Kidney tubule cell (primary cell): ENCODE data around the gene BCAS3.

Experiments used
- DNase-seq: peaks from one replicate; pipeline ENCODE4 v3.0.0-alpha.2; 2018; ENCODE audit warnings: low spot score

The BCAS3 gene

DNA sequence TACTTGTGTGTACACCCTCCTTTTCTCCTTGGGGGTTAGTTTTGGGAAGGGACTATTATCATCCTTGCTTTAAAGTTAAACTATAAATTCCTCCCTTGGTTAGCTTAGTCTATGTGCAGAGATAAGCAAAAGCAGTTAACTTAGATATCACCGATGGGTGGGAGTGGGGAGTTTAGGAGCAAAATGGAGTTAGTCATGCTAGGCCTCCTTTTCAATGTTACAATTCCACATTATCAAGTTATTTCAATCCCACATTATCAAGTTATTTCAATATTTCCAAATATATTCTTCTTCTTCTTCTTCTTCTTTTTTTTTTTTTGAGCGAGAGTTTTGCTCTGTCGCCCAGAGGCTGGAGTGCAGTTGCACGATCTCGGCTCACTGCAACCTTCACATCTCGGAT is 1.7 kb upstream of the BCAS3 start:
- DNase-seq = no peak

- DNase-seq = no peak
Observed at GRCh38 chr17:60676758-60677307, 818 bp upstream of the BCAS3 start.

- DNase-seq = peak; percentile 8
Observed at GRCh38 chr17:60678118-60678444, 430 bp downstream of the BCAS3 start.

DNA sequence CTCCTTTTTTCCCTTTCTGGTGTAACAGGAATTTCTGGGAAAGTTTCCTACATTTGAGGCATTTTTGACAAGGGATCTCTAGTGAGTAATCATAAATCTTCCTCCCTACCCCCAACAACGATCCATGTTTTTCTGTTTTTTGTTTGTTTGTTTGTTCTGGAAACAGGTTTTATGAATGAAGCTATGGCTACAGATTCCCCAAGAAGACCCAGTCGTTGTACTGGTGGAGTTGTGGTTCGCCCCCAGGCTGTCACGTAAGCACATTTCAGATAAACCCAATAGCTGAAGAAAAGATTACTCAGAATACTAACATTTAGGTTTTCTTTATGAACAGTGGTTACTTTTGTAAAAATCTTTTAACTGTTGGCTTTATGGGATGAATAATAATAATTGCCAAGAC is 1.6 kb downstream of the BCAS3 start:
- no peak for DNase-seq

DNA sequence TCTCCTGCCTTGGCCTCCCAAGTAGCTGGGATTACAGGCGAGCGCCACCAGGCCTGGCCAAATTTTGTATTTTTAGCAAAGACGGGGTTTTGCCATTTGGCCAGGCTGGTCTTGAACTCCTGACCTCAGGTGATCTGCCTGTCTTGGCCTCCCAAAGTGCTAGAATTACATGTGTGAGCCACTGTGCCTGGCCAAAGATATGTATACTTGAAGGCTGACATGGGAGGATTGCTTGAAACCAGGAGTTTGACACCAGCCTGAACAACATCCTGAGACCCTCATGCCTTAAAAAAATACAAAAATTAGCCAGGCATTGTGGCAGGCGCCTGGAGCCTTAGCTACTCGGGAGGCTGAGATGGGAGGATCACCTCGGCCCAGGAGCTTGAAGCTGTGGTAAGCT is 3.1 kb downstream of the BCAS3 start:
- DNase-seq = no peak

DNA sequence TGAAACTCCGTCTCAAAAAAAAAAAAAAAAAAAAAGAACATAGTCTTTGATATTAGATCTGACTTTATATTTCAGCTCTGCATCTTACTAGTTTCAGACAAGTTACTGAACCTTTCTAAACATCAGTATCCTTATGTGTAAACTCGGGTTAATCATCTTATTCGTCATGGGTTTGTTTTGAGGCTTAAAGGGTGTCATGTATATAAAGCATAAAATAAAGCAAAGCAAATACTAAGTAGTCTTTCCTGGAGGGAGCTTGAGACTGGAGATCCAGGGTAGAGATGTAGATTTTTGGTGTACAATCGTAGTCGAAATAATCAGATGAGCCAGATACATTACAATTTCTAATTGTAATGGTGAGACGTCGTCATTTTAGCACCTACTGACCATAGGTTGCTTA is 7.8 kb downstream of the BCAS3 start:
- DNase-seq = no peak

- peak; percentile 9 for DNase-seq
Observed at GRCh38 chr17:60695960-60696359, 18.3 kb downstream of the BCAS3 start.

- no peak for DNase-seq
Observed at GRCh38 chr17:60699090-60699489, 21.4 kb downstream of the BCAS3 start.

- no peak for DNase-seq
Observed at GRCh38 chr17:60704170-60704569, 26.5 kb downstream of the BCAS3 start.

DNA sequence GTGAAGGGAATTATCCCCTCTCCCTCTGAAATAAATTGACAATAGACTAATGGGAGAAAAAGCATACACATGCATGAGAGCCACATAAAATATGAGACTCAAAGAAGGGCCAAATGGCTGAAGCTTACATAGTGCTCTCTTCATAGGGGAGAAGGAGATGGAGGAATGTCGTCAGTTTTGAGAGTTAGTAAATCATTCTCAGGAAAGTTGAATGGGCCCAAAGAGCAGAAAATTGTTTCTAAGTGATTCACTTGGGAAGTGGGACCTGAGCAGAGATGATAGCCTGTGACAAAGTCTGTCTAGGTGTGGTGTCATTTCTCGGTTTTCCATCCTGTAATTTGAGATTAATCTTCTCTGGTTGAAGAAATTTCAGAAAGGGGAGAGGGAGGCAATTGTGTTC is 35.0 kb downstream of the BCAS3 start:
- DNase-seq = peak; percentile 92

- DNase-seq = no peak
Observed at GRCh38 chr17:60713608-60714007, 36.0 kb downstream of the BCAS3 start.

- DNase-seq = no peak
Observed at GRCh38 chr17:60716766-60717165, 39.1 kb downstream of the BCAS3 start.

DNA sequence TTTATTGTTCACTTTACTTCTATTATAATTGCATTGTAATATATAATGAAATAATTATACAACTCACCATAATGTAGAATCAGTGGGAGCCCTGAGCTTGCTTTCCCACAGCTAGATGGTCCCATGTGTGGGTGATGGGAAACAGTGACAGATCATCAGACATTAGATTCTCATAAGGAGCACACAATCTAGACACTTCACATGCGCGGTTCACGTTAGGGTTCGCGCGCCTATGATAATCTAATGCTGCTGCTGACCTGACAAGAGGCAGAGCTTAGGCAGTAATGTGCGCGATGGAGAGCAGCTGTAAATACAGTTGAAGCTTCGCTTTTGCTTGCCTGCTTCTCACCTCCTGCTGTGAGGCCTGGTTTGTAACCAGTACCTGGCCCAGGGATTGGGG is 40.2 kb downstream of the BCAS3 start:
- no peak for DNase-seq

GRCh38 chr17:60720763-60721531 is 43.3 kb downstream of the BCAS3 start:
- peak; percentile 65 for DNase-seq

DNA sequence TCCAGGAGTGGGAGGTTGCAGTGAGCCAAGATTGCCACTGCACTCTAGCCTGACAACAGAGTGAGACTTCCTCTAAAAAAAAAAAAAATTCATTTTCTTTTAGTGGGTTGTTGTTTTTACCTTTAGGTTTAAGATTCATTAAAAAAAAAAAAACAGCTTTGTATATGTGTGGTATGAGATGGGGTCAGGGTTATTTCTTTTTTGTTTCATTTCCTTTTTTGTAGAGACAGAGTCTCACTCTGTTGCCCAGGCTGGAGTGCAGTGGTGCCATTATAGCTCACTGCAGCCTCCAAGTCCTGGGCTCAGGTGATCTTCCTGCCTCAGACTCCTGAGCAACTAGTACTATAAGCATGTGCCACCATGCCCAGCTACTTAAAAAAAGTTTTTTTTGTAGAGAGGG is 47.0 kb downstream of the BCAS3 start:
- no peak for DNase-seq

GRCh38 chr17:60729854-60730253 is 52.2 kb downstream of the BCAS3 start:
- peak; percentile 44 for DNase-seq

DNA sequence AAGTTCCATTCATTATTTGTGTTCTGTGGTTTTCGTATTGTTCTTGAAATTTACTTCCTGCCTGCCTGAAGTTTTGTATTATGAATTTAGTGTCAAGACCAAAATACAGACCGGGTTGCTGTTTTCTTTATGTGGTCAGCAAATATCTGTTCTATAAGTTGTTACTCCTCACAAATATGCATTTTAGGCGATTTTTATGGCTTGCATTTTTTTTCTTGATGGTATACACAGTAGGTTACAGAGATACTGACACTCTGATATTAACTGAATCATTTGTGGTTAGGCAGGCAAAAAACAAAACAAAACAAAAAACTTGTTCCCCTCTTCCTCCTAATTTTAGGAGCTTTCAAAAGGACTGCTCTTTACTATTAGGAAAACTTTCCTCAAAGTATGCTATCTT is 52.6 kb downstream of the BCAS3 start:
- DNase-seq = no peak

DNA sequence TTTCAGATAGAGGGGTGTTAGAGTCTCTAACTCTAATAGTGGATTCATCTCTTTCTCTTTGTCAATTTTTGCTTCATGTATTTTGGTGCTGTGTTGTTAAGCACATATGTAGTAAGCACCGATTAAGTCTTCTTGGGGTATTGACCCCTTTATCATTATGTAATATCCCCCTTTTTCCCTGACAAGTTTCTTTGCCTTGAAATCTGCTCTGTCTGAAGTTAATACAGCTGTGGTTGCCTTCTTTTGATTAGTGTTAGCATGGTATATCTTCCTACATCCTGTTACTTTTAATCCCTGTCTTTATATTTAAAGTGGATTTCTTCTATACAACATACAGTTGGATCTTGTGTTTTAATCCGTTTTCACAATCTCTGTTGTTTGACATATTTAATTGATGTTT is 60.6 kb downstream of the BCAS3 start:
- DNase-seq = no peak

DNA sequence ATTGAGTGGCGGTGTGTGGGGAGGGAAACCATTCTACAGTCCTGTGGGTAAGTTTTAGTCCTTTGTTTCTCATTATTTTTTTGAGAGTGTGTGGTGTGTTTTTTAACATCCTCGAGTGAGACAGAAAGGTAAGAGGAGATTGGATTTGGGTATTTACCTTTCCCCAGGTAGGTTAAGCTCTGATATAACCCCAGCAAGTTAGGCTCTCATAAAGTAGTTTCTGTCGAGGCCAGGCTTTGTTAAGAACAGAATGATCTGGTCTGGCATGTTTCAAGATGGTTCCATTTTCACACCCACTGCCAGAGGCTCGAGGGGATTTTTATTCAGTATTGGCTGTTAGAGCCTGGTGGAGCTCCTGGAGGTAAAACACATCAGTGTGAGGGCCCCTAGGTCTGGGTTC is 62.9 kb downstream of the BCAS3 start:
- DNase-seq = no peak

DNA sequence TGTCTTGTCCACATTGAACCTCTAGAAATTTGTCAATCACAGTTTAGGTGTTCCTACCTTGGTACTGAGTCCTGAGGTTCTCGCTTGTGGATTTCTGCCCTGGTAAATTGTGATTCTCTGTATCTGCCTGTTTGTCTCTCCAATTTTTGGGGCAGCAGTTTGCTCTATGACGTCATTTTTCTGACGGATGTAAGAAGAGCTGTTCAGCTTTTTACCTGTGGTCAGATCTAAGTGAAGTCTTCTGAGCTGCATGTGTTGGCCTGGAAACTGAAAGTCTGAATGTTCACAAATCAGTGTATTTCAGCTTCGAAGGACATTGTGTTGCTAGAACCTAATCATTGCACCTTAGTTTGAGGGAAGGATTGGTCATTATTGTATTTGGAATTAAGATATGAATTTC is 63.4 kb downstream of the BCAS3 start:
- DNase-seq = no peak

GRCh38 chr17:60743282-60743681 is 65.6 kb downstream of the BCAS3 start:
- no peak for DNase-seq

DNA sequence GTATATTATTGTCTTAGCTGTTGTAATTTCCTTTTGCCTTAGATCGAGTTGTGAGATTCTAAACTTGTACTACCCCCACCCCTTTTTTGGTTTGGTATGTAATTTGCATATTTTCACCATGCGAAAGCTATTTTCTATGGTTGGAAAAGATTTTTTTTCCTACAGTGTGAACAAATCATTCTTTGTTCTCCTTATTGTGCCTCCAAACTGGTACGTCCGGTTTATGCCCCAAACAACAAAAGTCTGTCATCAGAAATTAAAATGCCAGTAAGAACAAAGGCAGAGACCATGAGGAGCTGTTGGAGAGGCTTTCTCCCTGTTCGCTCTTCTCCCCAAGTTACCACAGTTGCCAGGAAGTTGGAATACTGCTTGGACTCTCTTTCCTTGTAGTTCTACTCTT is 66.1 kb downstream of the BCAS3 start:
- DNase-seq = peak; percentile 30

DNA sequence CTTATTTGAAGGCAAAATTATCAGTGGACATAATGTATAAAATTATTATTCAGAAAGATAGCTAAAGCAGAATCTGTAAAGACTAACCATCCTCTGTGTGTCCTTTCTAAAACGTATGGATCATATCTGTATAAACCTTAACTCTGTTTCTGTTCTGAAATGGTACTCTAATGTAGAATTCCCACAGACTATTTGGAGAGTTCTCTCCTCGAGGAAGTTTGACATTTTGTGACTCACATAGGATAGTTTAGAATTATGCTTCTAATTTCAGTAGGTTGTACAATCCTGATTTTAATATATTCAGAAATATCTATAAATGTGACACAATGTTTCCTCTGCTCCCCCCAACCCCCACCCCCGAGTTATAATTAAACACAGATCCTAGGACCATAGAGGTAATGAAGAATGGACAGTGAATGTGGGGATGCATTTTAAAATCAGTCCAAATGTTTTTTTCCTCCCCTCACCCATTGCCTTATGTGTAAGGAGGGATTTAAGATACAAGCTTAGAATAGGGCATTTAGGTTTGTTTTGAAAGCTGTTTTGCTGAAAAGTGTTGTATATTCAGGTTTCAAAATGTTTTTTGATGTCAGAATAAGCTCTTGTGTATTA is 66.8 kb downstream of the BCAS3 start:
- DNase-seq = no peak

DNA sequence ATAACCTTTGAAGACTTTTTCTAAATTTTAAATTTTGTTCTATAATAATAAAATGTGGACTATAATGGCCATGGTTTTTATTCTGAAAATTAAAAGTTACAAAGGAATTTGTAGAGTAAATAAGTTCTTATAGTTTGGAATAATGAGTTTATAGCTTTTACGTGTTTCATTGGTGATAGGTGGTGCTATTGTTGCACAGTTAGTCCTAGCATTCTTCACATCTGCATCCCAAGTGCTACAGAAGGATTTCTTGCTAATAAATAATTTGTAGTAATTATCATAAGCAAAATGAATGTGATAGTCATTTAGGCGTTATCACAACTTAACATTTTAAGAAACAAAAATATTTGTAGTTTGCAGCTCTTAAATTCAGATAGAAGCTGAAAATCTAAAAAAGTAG is 67.9 kb downstream of the BCAS3 start:
- no peak for DNase-seq
